Esophagus squamous epithelium (tissue), 5 donors: ENCODE measurements around the gene TMEM184B. TPM values are rescaled to one million over a fixed set of nuclear protein-coding genes. Genes with fewer than 3 reads are reported as not detected.

Experiments used
- DNase-seq: peaks from one replicate; lab custom pipeline; 2025; lab: John Stamatoyannopoulos, UW
- H3K27ac ChIP-seq, 4 donors: fragments of 200-600 bp; sonication (generic); one replicate each; pipeline ENCODE4 v1.5.1; 2016 to 2019; ENCODE audit warnings: mild to moderate bottlenecking in 1 of 4
- H3K27me3 ChIP-seq, 4 donors: fragments of 200-600 bp; sonication (generic); 1 replicate in 3 of 4; 2 replicates in 1 of 4; pipeline versions ENCODE4 v1.5.1 to v1.6.0; 2017 to 2021; ENCODE audit warnings: antibody characterized with exemption in 1 of 4
- H3K36me3 ChIP-seq, 3 donors: fragments of 200-600 bp; sonication (generic); one replicate each; pipeline ENCODE4 v1.5.1; 2016 to 2019
- H3K4me1 ChIP-seq, 3 donors: fragments of 200-600 bp; sonication (generic); one replicate each; pipeline ENCODE4 v1.5.1; 2017 to 2019
- H3K4me3 ChIP-seq, 4 donors: fragments of 200-600 bp; sonication (generic); 1 replicate in 3 of 4; 2 replicates in 1 of 4; pipeline ENCODE4 v1.5.1; 2016 to 2019; ENCODE audit warnings: mild to moderate bottlenecking in 2 of 4, moderate library complexity in 1 of 4
- H3K9me3 ChIP-seq, 3 donors: fragments of 200-600 bp; sonication (generic); one replicate each; pipeline ENCODE4 v1.5.1; 2016 to 2019
- POLR2A ChIP-seq, 4 donors: fragments of 450-650 bp; IDR thresholded peaks; one replicate each; pipeline ENCODE4 v1.6.1; 2017; ENCODE audit warnings: antibody characterized with exemption in 4 of 4, mild to moderate bottlenecking in 4 of 4, moderate library complexity in 3 of 4
- WGBS, 2 donors: methylation state at CpG; one replicate each; pipeline ENCODE4 v1.1.5; 2018; 5-methylcytosine and 5-hydroxymethylcytosine counted together
- intact Hi-C: fragments of 100-400 bp; cut with DNase I; formaldehyde crosslinking; loops from one replicate; pipeline ENCODE4 v1.15.0; 2022
- total RNA-seq, 4 donors: library from RNA; depleted of rRNA; stranded (reverse); fragments of >200 nt; gene quantifications; one replicate each; pipeline ENCODE4 v1.1.0, GENCODE V29; 2016
- TF ChIP-seq, protein P1 (sequence below), 6 experiments: fragments of 450-650 bp in 4 of 6; fragments of 200-600 bp in 2 of 6; sonication (generic) in 2 of 6; IDR thresholded peaks; one replicate each; pipeline ENCODE4 v1.5.1; 2016 to 2019; ENCODE audit warnings: antibody characterized with exemption in 6 of 6, mild to moderate bottlenecking in 4 of 6, moderate library complexity in 4 of 6
- donor health status: DM: yes; HTN: yes; CAD: no.

Gene TMEM184B
- total RNA-seq, 4 donors from 2014 or later: 22.5 to 55.1 (median 28.3) TPM

GRCh38 chr22:38228873-38229740, 43.7 kb downstream of the TMEM184B start:
- no peaks in the 10 kb centered on the region for H3K9me3 ChIP-seq
- DNase-seq: no peak
- intact Hi-C loops: loop anchor here (10.0 kb wide), 1 partner anchor 124 kb away; no protein-coding TSS in a partner anchor
- 39 to 42% methylated on average over 3 to 5 of the region's 14 CpGs for WGBS, 2 donors
- peak overlapping the region in 1 of 4 donors; percentile 0 for H3K4me3 ChIP-seq
- peaks cover 7 to 84% (median 14%) of the 10 kb centered on the region in 3 donors for H3K36me3 ChIP-seq
- H3K27me3 ChIP-seq: no peaks in the 10 kb centered on the region
- H3K27ac ChIP-seq: peak overlapping the region; percentile 87 to 93 (median 89)
- H3K4me1 ChIP-seq: peaks cover 24 to 52% (median 27%) of the 10 kb centered on the region in 3 donors
- no peak for TF ChIP-seq POLR2A (IDR thresholded peaks at IDR 0.05)
- TF ChIP-seq, protein P1, sequence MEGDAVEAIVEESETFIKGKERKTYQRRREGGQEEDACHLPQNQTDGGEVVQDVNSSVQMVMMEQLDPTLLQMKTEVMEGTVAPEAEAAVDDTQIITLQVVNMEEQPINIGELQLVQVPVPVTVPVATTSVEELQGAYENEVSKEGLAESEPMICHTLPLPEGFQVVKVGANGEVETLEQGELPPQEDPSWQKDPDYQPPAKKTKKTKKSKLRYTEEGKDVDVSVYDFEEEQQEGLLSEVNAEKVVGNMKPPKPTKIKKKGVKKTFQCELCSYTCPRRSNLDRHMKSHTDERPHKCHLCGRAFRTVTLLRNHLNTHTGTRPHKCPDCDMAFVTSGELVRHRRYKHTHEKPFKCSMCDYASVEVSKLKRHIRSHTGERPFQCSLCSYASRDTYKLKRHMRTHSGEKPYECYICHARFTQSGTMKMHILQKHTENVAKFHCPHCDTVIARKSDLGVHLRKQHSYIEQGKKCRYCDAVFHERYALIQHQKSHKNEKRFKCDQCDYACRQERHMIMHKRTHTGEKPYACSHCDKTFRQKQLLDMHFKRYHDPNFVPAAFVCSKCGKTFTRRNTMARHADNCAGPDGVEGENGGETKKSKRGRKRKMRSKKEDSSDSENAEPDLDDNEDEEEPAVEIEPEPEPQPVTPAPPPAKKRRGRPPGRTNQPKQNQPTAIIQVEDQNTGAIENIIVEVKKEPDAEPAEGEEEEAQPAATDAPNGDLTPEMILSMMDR (IDR thresholded peaks at IDR 0.05): peak in 1 of 6 experiments; percentile 12

DNA sequence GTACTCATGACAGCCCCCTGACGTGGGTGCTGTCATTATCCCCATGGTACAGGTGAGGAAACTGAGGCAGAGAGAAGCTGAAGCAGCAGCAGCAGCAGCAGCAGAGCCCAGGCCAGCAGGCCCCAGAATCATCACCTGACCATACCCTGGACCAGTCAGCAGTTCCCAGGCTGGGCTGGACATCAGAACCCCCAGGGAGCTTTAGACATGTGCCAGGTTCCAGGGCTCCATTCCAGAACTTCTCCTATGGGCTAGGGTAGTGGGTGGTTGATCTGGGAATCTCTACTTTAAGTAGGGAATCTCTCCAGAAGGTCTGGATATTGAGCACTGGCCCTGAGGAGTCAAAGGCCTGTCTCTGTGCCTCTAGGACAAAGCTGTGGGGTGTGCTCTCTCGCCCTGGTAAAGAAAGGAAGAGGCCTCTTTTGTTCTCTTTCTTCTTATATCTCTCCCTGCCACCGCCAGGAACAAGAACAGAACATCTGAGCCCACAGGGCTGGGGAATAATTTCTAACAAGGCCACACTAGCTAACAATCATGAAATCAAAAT, 44.4 kb downstream of the TMEM184B start:
- intact Hi-C loops: loop anchor here (10.0 kb wide), 1 partner anchor 124 kb away; no protein-coding TSS in a partner anchor
- WGBS, 2 donors: 6 to 20% methylated on average over 1 to 2 of the region's 3 CpGs
- Histone ChIP-seq H3K9me3 (no peaks in the 10 kb centered on the region), H3K27me3 (no peaks in the 10 kb centered on the region), H3K4me1 (peaks cover 24 to 51% (median 27%) of the 10 kb centered on the region in 3 donors), H3K27ac (peak overlapping the region; percentile 87 to 93 (median 89)), H3K36me3 (peaks cover 5 to 83% (median 14%) of the 10 kb centered on the region in 3 donors), H3K4me3 (no peak overlapping the region)
- DNase-seq: no peak
- TF ChIP-seq POLR2A (IDR thresholded peaks at IDR 0.05): no peak
- TF ChIP-seq, protein P1 (IDR thresholded peaks at IDR 0.05): no peak

DNA sequence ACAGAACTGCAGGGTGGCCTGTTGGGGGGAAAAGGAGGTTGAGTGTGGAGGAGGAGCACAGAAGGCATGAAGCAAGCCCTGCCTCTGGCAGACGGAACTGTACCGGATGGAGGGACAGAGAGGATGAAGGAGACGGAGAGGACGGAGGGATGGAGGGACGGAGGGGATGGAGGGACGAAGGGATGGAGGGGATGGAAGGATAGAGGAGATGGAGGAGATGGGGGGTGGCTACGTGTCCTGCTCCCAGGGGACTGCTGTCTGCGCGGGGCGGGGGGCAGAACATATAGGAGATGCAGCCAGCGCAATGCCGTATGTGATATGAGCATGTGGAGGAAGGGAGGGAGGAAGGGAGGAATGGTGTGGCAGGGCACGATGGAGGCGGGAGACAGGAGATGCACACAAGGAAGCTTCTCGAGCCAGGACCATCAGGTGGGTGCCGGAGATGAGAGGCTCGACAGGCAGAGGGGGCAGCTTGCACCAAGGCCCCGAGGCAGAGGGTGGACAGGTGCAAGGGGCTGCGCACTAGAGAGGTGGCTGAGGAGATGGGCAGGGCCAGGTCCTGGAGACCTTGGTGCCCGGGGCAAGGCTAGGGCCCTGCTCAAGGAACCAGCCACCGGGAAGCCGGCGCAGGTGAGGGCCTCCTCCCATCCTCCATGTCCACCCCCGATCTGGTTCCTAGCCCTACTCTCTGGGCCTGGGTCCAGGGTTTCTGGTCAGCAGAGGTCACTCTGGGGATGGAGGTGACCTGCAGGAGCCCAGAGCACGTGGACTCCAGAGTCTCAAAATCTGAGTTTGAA, 45.8 kb downstream of the TMEM184B start:
- peak overlapping the region in 2 of 4 donors; percentile 87 to 90 for H3K27ac ChIP-seq
- DNase-seq: no peak
- H3K4me1 ChIP-seq: peaks cover 29 to 57% (median 39%) of the 10 kb centered on the region in 3 donors
- no peaks in the 10 kb centered on the region for H3K9me3 ChIP-seq
- H3K27me3 ChIP-seq: no peaks in the 10 kb centered on the region
- TF ChIP-seq POLR2A (IDR thresholded peaks at IDR 0.05): no peak
- TF ChIP-seq, protein P1 (IDR thresholded peaks at IDR 0.05): no peak
- H3K36me3 ChIP-seq: peaks cover 5 to 83% (median 14%) of the 10 kb centered on the region in 3 donors
- 92 to 93% methylated on average over 19 to 24 of the region's 25 CpGs for WGBS, 2 donors
- intact Hi-C loops: loop anchor here (10.0 kb wide), 1 partner anchor 122 kb away; no protein-coding TSS in a partner anchor
- H3K4me3 ChIP-seq: no peak overlapping the region

DNA sequence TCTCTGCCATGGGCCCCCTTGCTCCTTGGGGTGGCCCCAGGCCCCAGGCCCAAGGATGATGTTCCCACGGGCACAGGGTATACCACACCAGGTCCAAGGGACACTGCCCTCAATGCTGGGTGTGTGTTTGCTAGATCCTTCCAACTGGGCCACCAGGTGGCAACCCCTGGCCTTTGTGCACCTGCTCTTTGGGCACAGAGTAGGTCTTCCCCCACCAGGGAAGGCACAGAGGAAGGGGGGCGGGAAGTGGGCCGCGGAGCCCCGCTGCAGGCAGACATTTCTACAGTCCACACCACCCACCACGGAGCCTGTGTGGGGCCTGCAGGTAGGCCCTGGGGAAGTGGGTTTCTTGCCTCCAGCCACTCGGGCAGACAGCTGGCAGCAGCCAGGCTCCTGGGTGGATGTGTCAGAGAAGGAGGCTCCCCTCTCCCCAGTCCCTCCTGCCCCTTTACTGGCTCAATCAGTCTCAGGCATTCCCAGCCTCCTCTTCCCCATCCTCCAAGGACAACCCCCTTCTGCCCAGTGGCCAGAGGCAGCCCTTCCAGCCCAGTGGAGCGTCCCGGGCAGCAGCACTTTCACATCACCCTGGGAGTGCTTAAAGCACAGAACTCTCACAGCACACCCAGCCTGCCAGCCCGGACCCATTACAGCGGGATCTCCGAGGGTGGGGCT, 49.4 kb downstream of the TMEM184B start:
- H3K4me1 ChIP-seq: peaks cover 32 to 58% (median 42%) of the 10 kb centered on the region in 3 donors
- no peak for TF ChIP-seq POLR2A (IDR thresholded peaks at IDR 0.05)
- TF ChIP-seq, protein P1 (IDR thresholded peaks at IDR 0.05): peak in 1 of 6 experiments; percentile 23
- WGBS, 2 donors: 65 to 71% methylated on average over 5 to 6 of the region's 12 CpGs
- H3K27me3 ChIP-seq: no peaks in the 10 kb centered on the region
- no peak overlapping the region for H3K4me3 ChIP-seq
- no peaks in the 10 kb centered on the region for H3K9me3 ChIP-seq
- peak overlapping the region in 2 of 4 donors; percentile 59 to 74 for H3K27ac ChIP-seq
- peaks cover 5 to 79% (median 11%) of the 10 kb centered on the region in 3 donors for H3K36me3 ChIP-seq
- no peak for DNase-seq
- intact Hi-C loops: loop anchor here (10.0 kb wide), 1 partner anchor 119 kb away; no protein-coding TSS in a partner anchor
